OCI-LY1 (cell line): Measurements from ENCODE around the gene FAM124A.

ENCODE experiments used
- EZH2 ChIP-seq: fragments of 200-600 bp; sonication (generic), shearing (Covaris generic); IDR thresholded peaks from 2 replicates; pipeline ENCODE4 v1.8.0; 2017; ENCODE audit warnings: borderline replicate concordance, mixed run types, mild to moderate bottlenecking, antibody characterized with exemption, low read length, moderate library complexity, mixed read lengths
- TF ChIP-seq, protein P1 (sequence below): fragments of 200-600 bp; sonication (generic), shearing (Covaris generic); IDR thresholded peaks from 2 replicates; pipeline ENCODE4 v1.5.1; 2017; ENCODE audit warnings: mild to moderate bottlenecking, antibody characterized with exemption, low read length, moderate library complexity, mixed read lengths

DNA sequence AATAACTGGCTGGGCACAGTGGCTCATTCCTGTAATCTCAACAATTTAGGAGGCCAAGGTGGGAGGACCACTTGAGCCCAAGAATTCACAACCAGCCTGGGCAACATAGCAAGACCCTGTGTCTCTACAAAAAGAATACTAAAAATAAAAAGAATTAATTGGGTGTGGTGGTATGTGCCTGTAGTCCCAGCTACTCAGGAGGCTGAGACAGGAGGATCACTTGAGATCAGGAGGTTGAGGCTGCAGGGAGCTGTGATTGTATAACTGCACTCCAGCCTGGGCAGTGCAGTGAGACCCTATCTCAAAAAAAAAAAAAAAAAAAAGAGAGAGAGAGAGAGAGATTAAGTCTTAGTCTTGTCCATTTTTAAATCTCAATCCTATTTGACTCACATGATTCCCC is 81.7 kb downstream of the FAM124A start:
- TF ChIP-seq, protein P1, sequence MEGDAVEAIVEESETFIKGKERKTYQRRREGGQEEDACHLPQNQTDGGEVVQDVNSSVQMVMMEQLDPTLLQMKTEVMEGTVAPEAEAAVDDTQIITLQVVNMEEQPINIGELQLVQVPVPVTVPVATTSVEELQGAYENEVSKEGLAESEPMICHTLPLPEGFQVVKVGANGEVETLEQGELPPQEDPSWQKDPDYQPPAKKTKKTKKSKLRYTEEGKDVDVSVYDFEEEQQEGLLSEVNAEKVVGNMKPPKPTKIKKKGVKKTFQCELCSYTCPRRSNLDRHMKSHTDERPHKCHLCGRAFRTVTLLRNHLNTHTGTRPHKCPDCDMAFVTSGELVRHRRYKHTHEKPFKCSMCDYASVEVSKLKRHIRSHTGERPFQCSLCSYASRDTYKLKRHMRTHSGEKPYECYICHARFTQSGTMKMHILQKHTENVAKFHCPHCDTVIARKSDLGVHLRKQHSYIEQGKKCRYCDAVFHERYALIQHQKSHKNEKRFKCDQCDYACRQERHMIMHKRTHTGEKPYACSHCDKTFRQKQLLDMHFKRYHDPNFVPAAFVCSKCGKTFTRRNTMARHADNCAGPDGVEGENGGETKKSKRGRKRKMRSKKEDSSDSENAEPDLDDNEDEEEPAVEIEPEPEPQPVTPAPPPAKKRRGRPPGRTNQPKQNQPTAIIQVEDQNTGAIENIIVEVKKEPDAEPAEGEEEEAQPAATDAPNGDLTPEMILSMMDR: no peak
- no peak for TF ChIP-seq EZH2
